Spleen (tissue), 7 donors: ENCODE results near the gene SMIM12.

Experiments used
- POLR2A ChIP-seq, 3 donors: fragments of 450-650 bp; IDR thresholded peaks; one replicate each; pipeline ENCODE4 v1.5.1; 2017; ENCODE audit warnings: antibody characterized with exemption in 3 of 3, mild to moderate bottlenecking in 1 of 3
- TF ChIP-seq, protein P1 (sequence below), 11 experiments: fragments of 200-600 bp in 7 of 11; fragments of 450-650 bp in 4 of 11; sonication (generic) in 4 of 11; IDR thresholded peaks in 8 of 11; conservative IDR thresholded peaks in 3 of 11; 1 replicate in 7 of 11; 2 replicates in 4 of 11; pipeline versions ENCODE4 v1.4.0 to v1.8.0; 2016 to 2021; ENCODE audit warnings: antibody characterized with exemption in 11 of 11, inconsistent platforms in 4 of 11, mild to moderate bottlenecking in 1 of 11
- donor health status: DM: no; HTN: no; CAD: no; lungs with moderate emphysema.
- donor health status: DM: no; HTN: no; CAD: no.
- donor health status: DM: no; HTN: no; CAD: no.

DNA sequence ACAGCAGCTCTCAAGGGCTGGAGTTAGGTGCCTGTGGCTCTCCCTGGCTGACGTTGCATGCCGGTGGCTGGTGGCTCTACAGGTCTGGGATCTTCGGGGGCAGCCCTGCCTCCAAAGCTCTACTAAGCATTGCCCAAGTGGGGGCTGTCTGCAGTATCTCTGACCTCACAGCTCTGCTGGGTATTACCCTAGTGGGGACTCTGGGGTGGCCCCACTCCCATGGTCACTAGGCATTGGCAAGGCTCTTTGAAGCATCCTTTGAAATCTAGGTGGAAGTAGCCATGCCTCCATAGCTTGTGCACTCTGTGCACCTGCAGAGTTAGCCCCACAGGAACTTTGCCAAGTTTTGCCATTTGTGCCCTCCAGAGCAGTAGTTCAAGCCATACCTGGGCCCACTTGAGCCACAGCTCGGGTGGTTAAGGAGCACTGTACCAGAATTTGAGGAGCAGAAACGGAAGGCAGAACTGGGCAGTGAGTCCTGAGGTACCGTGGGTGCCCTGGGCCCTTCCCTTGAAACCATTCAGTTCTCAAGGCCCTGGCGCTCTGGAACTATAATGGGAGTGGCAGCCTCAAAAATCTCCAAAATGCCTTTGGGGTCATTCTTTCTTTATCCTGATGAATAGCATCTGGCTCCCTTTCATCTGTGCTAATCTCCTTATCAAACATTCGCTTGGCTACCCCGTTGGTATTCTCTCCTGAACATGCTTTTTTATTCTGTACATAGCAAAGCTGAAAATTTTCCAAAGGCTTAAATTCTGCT is 51.3 kb downstream of the SMIM12 start:
- TF ChIP-seq, protein P1, sequence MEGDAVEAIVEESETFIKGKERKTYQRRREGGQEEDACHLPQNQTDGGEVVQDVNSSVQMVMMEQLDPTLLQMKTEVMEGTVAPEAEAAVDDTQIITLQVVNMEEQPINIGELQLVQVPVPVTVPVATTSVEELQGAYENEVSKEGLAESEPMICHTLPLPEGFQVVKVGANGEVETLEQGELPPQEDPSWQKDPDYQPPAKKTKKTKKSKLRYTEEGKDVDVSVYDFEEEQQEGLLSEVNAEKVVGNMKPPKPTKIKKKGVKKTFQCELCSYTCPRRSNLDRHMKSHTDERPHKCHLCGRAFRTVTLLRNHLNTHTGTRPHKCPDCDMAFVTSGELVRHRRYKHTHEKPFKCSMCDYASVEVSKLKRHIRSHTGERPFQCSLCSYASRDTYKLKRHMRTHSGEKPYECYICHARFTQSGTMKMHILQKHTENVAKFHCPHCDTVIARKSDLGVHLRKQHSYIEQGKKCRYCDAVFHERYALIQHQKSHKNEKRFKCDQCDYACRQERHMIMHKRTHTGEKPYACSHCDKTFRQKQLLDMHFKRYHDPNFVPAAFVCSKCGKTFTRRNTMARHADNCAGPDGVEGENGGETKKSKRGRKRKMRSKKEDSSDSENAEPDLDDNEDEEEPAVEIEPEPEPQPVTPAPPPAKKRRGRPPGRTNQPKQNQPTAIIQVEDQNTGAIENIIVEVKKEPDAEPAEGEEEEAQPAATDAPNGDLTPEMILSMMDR (IDR thresholded peaks at IDR 0.05 in 8 of 11, conservative IDR thresholded peaks at IDR 0.05 in 3 of 11): no peak
- no peak for TF ChIP-seq POLR2A (IDR thresholded peaks at IDR 0.05)
